ENCODE data around the gene CFAP210. TPM values are rescaled to one million over a fixed set of nuclear protein-coding genes. Genes with fewer than 3 reads are reported as not detected.
A peak's percentile ranks its signal among the peaks of the same experiment; 100 is the strongest.

CFAP210 gene
- total and polyA plus RNA-seq, 4 donors = 0.02 to 0.42 (median 0.21) TPM

DNA sequence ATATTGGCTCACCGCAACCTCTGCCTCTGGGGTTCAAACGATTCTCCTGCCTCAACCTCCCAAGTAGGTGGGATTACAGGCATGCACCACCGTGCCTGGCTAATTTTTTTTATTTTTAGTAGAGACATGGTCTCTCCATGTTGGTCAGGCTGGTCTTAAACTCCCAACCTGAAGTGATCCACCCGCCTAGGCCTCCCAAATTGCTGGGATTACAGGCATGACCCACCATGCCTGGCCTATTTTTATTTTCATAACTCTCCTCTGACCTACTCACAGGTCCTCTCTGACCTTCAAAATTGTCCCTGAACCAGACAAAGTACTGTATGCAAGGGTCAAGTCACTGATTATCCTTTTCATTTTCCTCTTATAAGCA, 23.5 kb upstream of the CFAP210 start:
- no peak for TF ChIP-seq JUND (IDR thresholded peaks at IDR 0.05)
- TF ChIP-seq, protein P1, sequence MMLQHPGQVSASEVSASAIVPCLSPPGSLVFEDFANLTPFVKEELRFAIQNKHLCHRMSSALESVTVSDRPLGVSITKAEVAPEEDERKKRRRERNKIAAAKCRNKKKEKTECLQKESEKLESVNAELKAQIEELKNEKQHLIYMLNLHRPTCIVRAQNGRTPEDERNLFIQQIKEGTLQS (IDR thresholded peaks at IDR 0.05) = no peak
- WGBS = 85% methylated on average over 4 of the region's 4 CpGs
- no peaks in the 10 kb centered on the region for H3K27me3 ChIP-seq (ENCODE audit: control insufficient read depth in 4 of 4, insufficient read depth in 4 of 4, low read length in 3 of 4)
- peaks cover 0 to 19% (median 14%) of the 10 kb centered on the region in 4 donors for H3K4me1 ChIP-seq (ENCODE audit: control insufficient read depth in 4 of 4, insufficient read depth in 4 of 4, low read length in 3 of 4)
- H3K9ac ChIP-seq (ENCODE audit: low read depth in 1 of 2, low read length in 2 of 2) = no peak overlapping the region
- no peak overlapping the region for H3K4me3 ChIP-seq (ENCODE audit: low read depth in 1 of 3, low read length in 3 of 3)
- no peaks in the 10 kb centered on the region for H3K36me3 ChIP-seq (ENCODE audit: control insufficient read depth in 4 of 4, insufficient read depth in 3 of 4, low read depth in 1 of 4, low read length in 3 of 4)
- no peaks in the 10 kb centered on the region for H3K9me3 ChIP-seq (ENCODE audit: control insufficient read depth in 4 of 4, low read length in 3 of 4)
- no peak overlapping the region for H3K27ac ChIP-seq (ENCODE audit: low read depth in 1 of 2, low read length in 2 of 2)
- no peak for DNase-seq (ENCODE audit: low spot score)

DNA sequence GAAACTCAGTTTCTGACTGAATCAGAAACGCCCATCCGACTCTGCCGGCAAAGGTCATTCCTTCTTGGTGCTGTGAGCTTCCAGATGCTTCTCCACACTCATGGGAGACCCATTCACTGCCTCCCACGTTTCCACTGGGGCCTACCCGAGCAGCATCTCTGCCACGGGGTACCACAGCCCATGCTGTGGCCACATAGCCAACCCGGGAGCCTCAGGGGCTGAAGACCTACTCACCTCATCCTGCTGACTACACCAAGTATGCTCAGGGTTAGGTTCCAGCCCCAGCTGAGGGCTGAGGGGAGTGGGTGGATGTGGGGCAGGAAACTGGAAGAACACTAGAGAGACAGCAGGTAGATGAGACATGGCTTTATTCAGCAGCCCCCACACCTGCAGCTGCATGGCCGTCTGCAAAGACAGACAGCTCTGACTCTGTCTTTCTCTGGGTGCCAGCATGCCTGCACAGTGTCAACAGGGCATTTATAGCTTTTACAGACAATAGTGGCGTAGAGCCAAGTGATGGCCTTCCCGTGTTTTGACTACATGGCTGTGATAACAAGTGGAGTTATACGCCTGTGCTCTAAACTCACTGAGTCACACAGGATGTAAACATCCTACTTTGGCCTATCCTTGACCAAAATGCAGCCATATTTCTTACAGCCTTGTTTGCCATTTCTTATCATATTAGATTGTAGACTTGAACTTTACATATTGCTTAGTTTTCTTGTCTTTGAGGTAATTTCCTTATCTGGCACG, 22.9 kb upstream of the CFAP210 start:
- WGBS = 71% methylated on average over 12 of the region's 12 CpGs
- H3K4me1 ChIP-seq (ENCODE audit: control insufficient read depth in 4 of 4, insufficient read depth in 4 of 4, low read length in 3 of 4) = peaks cover 0 to 19% (median 14%) of the 10 kb centered on the region in 4 donors
- no peaks in the 10 kb centered on the region for H3K36me3 ChIP-seq (ENCODE audit: control insufficient read depth in 4 of 4, insufficient read depth in 3 of 4, low read depth in 1 of 4, low read length in 3 of 4)
- TF ChIP-seq YY1 (IDR thresholded peaks at IDR 0.05) (peak; percentile 12), EGR1 (IDR thresholded peaks at IDR 0.05; ENCODE audit: low read depth in 2 of 2) (no peak)
- no peak overlapping the region for H3K27ac ChIP-seq (ENCODE audit: low read depth in 1 of 2, low read length in 2 of 2)
- no peak overlapping the region for H3K9ac ChIP-seq (ENCODE audit: low read depth in 1 of 2, low read length in 2 of 2)
- peak overlapping the region in 1 of 3 donors; percentile 50 for H3K4me3 ChIP-seq (ENCODE audit: low read depth in 1 of 3, low read length in 3 of 3)
- H3K27me3 ChIP-seq (ENCODE audit: control insufficient read depth in 4 of 4, insufficient read depth in 4 of 4, low read length in 3 of 4) = no peaks in the 10 kb centered on the region
- DNase-seq (ENCODE audit: low spot score) = peak; percentile 35
- no peaks in the 10 kb centered on the region for H3K9me3 ChIP-seq (ENCODE audit: control insufficient read depth in 4 of 4, low read length in 3 of 4)

DNA sequence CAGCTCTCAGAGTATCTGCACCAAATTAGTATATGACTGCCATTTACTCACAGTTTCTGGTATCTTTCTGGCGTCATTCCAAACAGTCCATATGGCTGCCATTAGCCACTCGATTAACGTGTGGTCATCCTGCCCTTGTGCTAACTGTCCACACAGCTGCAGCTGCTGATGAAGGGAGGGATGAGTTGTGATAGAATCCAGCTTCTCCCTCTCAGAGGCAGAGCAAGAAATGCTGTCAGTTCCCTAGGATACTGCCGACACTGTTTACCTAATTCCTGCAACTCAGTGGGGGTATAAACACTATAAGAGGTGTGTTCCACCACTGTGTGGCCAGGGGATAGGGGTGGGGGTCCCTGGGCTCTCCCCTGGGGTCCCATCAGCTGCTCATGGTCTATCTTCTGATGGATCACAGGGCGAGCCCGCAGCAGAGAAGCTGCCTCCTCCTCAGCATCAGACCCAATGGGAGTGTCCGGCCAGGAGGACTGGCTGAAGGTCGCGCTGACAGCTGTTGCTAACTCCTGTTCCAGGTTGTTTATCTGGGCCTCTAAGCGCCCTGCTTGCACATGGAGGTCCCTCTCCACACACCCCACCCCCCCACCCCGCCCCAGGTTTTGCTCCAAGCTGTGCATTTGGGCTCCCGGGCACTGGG, 22.2 kb upstream of the CFAP210 start:
- peak; percentile 46 for DNase-seq (ENCODE audit: low spot score)
- WGBS = 34% methylated on average over 12 of the region's 12 CpGs

More for the DNA sequence above, 22.2 kb upstream of the CFAP210 start:
- H3K4me1 ChIP-seq (ENCODE audit: control insufficient read depth in 4 of 4, insufficient read depth in 4 of 4, low read length in 3 of 4) = peaks cover 0 to 19% (median 14%) of the 10 kb centered on the region in 4 donors
- no peaks in the 10 kb centered on the region for H3K27me3 ChIP-seq (ENCODE audit: control insufficient read depth in 4 of 4, insufficient read depth in 4 of 4, low read length in 3 of 4)
- H3K9me3 ChIP-seq (ENCODE audit: control insufficient read depth in 4 of 4, low read length in 3 of 4) = no peaks in the 10 kb centered on the region
- TF ChIP-seq, protein P2, sequence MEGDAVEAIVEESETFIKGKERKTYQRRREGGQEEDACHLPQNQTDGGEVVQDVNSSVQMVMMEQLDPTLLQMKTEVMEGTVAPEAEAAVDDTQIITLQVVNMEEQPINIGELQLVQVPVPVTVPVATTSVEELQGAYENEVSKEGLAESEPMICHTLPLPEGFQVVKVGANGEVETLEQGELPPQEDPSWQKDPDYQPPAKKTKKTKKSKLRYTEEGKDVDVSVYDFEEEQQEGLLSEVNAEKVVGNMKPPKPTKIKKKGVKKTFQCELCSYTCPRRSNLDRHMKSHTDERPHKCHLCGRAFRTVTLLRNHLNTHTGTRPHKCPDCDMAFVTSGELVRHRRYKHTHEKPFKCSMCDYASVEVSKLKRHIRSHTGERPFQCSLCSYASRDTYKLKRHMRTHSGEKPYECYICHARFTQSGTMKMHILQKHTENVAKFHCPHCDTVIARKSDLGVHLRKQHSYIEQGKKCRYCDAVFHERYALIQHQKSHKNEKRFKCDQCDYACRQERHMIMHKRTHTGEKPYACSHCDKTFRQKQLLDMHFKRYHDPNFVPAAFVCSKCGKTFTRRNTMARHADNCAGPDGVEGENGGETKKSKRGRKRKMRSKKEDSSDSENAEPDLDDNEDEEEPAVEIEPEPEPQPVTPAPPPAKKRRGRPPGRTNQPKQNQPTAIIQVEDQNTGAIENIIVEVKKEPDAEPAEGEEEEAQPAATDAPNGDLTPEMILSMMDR (IDR thresholded peaks at IDR 0.05; ENCODE audit: low read depth, low read length, missing input control) = no peak
- no peak for TF ChIP-seq RAD21 (IDR thresholded peaks at IDR 0.05)
- TF ChIP-seq EGR1 (IDR thresholded peaks at IDR 0.05; ENCODE audit: low read depth in 2 of 2) = no peak
- TF ChIP-seq FOXA2 (IDR thresholded peaks at IDR 0.05) = no peak
- no peak for TF ChIP-seq GABPA (IDR thresholded peaks at IDR 0.05 in 1 of 2, conservative IDR thresholded peaks at IDR 0.05 in 1 of 2)
- TF ChIP-seq SP1 (IDR thresholded peaks at IDR 0.05) = no peak
- TF ChIP-seq RXRA (IDR thresholded peaks at IDR 0.05) = no peak
- TF ChIP-seq FOXA1 (IDR thresholded peaks at IDR 0.05) = no peak
- TF ChIP-seq, protein P3, sequence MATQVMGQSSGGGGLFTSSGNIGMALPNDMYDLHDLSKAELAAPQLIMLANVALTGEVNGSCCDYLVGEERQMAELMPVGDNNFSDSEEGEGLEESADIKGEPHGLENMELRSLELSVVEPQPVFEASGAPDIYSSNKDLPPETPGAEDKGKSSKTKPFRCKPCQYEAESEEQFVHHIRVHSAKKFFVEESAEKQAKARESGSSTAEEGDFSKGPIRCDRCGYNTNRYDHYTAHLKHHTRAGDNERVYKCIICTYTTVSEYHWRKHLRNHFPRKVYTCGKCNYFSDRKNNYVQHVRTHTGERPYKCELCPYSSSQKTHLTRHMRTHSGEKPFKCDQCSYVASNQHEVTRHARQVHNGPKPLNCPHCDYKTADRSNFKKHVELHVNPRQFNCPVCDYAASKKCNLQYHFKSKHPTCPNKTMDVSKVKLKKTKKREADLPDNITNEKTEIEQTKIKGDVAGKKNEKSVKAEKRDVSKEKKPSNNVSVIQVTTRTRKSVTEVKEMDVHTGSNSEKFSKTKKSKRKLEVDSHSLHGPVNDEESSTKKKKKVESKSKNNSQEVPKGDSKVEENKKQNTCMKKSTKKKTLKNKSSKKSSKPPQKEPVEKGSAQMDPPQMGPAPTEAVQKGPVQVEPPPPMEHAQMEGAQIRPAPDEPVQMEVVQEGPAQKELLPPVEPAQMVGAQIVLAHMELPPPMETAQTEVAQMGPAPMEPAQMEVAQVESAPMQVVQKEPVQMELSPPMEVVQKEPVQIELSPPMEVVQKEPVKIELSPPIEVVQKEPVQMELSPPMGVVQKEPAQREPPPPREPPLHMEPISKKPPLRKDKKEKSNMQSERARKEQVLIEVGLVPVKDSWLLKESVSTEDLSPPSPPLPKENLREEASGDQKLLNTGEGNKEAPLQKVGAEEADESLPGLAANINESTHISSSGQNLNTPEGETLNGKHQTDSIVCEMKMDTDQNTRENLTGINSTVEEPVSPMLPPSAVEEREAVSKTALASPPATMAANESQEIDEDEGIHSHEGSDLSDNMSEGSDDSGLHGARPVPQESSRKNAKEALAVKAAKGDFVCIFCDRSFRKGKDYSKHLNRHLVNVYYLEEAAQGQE (IDR thresholded peaks at IDR 0.05) = no peak
- TF ChIP-seq, protein P1 (IDR thresholded peaks at IDR 0.05) = no peak
- TF ChIP-seq, protein P4, sequence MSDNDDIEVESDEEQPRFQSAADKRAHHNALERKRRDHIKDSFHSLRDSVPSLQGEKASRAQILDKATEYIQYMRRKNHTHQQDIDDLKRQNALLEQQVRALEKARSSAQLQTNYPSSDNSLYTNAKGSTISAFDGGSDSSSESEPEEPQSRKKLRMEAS (IDR thresholded peaks at IDR 0.05) = no peak
- peak overlapping the region; percentile 59 to 69 (median 64) for H3K4me3 ChIP-seq (ENCODE audit: low read depth in 1 of 3, low read length in 3 of 3)
- H3K36me3 ChIP-seq (ENCODE audit: control insufficient read depth in 4 of 4, insufficient read depth in 3 of 4, low read depth in 1 of 4, low read length in 3 of 4) = no peaks in the 10 kb centered on the region
- no peak overlapping the region for H3K9ac ChIP-seq (ENCODE audit: low read depth in 1 of 2, low read length in 2 of 2)
- H3K27ac ChIP-seq (ENCODE audit: low read depth in 1 of 2, low read length in 2 of 2) = peak overlapping the region in 1 of 2 donors; percentile 73
